Effector memory CD4-positive, alpha-beta T cell (primary cell): ENCODE results near the gene RBM20.
"Not testable (repeated sequence)": the region's sequence is repeated elsewhere in the genome, so short reads cannot be mapped to it uniquely, and the experiment has no call there.

ENCODE experiments used
- DNase-seq, 3 donors: peaks; one replicate each; pipeline ENCODE4 v3.0.0-alpha.2; 2020
- H3K27ac ChIP-seq: 2 replicates; pipeline ENCODE4 v1.7.0; 2013; ENCODE audit warnings: mild to moderate bottlenecking, low read length, moderate library complexity; ENCODE audit not compliant: insufficient read depth, poor library complexity, severe bottlenecking
- H3K27me3 ChIP-seq: replicated peaks from 2 replicates; pipeline ENCODE4 v1.7.0; 2013; ENCODE audit warnings: mild to moderate bottlenecking, low read length; ENCODE audit not compliant: insufficient read depth, control insufficient read depth, poor library complexity, severe bottlenecking
- H3K36me3 ChIP-seq: 2 replicates; pipeline ENCODE4 v1.7.0; 2013; ENCODE audit warnings: mild to moderate bottlenecking, low read length, moderate library complexity; ENCODE audit not compliant: control insufficient read depth, insufficient read depth
- H3K4me1 ChIP-seq: 2 replicates; pipeline ENCODE4 v1.7.0; 2013; ENCODE audit warnings: low read length, mild to moderate bottlenecking; ENCODE audit not compliant: control insufficient read depth, insufficient read depth, poor library complexity, severe bottlenecking
- H3K4me3 ChIP-seq: 2 replicates; pipeline ENCODE4 v1.7.0; 2013; ENCODE audit warnings: low read length, low read depth, mild to moderate bottlenecking; ENCODE audit not compliant: insufficient read depth, poor library complexity, severe bottlenecking
- H3K9me3 ChIP-seq: 2 replicates; pipeline ENCODE4 v1.7.0; 2013; ENCODE audit warnings: mild to moderate bottlenecking, low read length, moderate library complexity; ENCODE audit not compliant: control insufficient read depth

RBM20 gene

GRCh38 chr10:110659558-110659957 lies 15.4 kb downstream of the RBM20 start:
- Histone ChIP-seq H3K4me1 (no peaks in the 10 kb centered on the region), H3K27ac (no peak overlapping the region), H3K36me3 (no peaks in the 10 kb centered on the region), H3K9me3 (no peaks in the 10 kb centered on the region), H3K27me3 (no peaks in the 10 kb centered on the region), H3K4me3 (no peak overlapping the region)
- no peak for DNase-seq

- DNase-seq = not testable (repeated sequence)
Observed at GRCh38 chr10:110660289-110660688, 16.2 kb downstream of the RBM20 start.

GRCh38 chr10:110661292-110661691 lies 17.2 kb downstream of the RBM20 start:
- H3K27me3 ChIP-seq = no peaks in the 10 kb centered on the region
- no peak for DNase-seq
- H3K36me3 ChIP-seq = no peaks in the 10 kb centered on the region
- no peak overlapping the region for H3K27ac ChIP-seq
- no peaks in the 10 kb centered on the region for H3K9me3 ChIP-seq
- no peak overlapping the region for H3K4me3 ChIP-seq
- no peaks in the 10 kb centered on the region for H3K4me1 ChIP-seq

More at GRCh38 chr10:110660289-110660688, 16.2 kb downstream of the RBM20 start:
- H3K27ac ChIP-seq, H3K4me1 ChIP-seq, H3K36me3 ChIP-seq, H3K4me3 ChIP-seq, H3K27me3 ChIP-seq, H3K9me3 ChIP-seq: not testable (repeated sequence)

- Histone ChIP-seq H3K4me1 (no peaks in the 10 kb centered on the region), H3K9me3 (no peaks in the 10 kb centered on the region), H3K27ac (no peak overlapping the region), H3K27me3 (no peaks in the 10 kb centered on the region), H3K4me3 (no peak overlapping the region), H3K36me3 (no peaks in the 10 kb centered on the region)
- no peak for DNase-seq
Observed at GRCh38 chr10:110664483-110665420, 20.6 kb downstream of the RBM20 start.

GRCh38 chr10:110666259-110666658 lies 22.1 kb downstream of the RBM20 start:
- DNase-seq, H3K27ac ChIP-seq, H3K9me3 ChIP-seq, H3K4me3 ChIP-seq, H3K4me1 ChIP-seq, H3K36me3 ChIP-seq, H3K27me3 ChIP-seq: not testable (repeated sequence)

GRCh38 chr10:110666673-110667072 lies 22.5 kb downstream of the RBM20 start:
- no peaks in the 10 kb centered on the region for H3K4me1 ChIP-seq
- no peaks in the 10 kb centered on the region for H3K36me3 ChIP-seq
- DNase-seq = no peak
- no peak overlapping the region for H3K27ac ChIP-seq
- H3K27me3 ChIP-seq = no peaks in the 10 kb centered on the region
- no peaks in the 10 kb centered on the region for H3K9me3 ChIP-seq
- H3K4me3 ChIP-seq = no peak overlapping the region

GRCh38 chr10:110667620-110668343 lies 23.6 kb downstream of the RBM20 start:
- DNase-seq = no peak

GRCh38 chr10:110668443-110668842 lies 24.3 kb downstream of the RBM20 start:
- Histone ChIP-seq H3K4me3 (no peak overlapping the region), H3K36me3 (no peaks in the 10 kb centered on the region), H3K4me1 (no peaks in the 10 kb centered on the region), H3K27ac (no peak overlapping the region), H3K27me3 (no peaks in the 10 kb centered on the region), H3K9me3 (no peaks in the 10 kb centered on the region)
- DNase-seq = no peak

More at GRCh38 chr10:110667620-110668343, 23.6 kb downstream of the RBM20 start:
- no peaks in the 10 kb centered on the region for H3K4me1 ChIP-seq
- H3K36me3 ChIP-seq = no peaks in the 10 kb centered on the region
- no peaks in the 10 kb centered on the region for H3K9me3 ChIP-seq
- H3K4me3 ChIP-seq = no peak overlapping the region
- H3K27me3 ChIP-seq = no peaks in the 10 kb centered on the region
- no peak overlapping the region for H3K27ac ChIP-seq

GRCh38 chr10:110670335-110670734 lies 26.2 kb downstream of the RBM20 start:
- DNase-seq = no peak
- H3K4me3 ChIP-seq = no peak overlapping the region
- no peak overlapping the region for H3K27ac ChIP-seq
- H3K9me3 ChIP-seq = no peaks in the 10 kb centered on the region
- H3K36me3 ChIP-seq = no peaks in the 10 kb centered on the region
- no peaks in the 10 kb centered on the region for H3K4me1 ChIP-seq
- no peaks in the 10 kb centered on the region for H3K27me3 ChIP-seq
